GM12872 (cell line): ENCODE data around the gene ABTB2.

Source experiments
- TF ChIP-seq, protein P1 (sequence below): IDR thresholded peaks from 3 replicates; pipeline ENCODE4 v1.5.1; 2011; ENCODE audit warnings: low read depth, mild to moderate bottlenecking, low read length, moderate library complexity; ENCODE audit not compliant: insufficient read depth

The ABTB2 gene

DNA sequence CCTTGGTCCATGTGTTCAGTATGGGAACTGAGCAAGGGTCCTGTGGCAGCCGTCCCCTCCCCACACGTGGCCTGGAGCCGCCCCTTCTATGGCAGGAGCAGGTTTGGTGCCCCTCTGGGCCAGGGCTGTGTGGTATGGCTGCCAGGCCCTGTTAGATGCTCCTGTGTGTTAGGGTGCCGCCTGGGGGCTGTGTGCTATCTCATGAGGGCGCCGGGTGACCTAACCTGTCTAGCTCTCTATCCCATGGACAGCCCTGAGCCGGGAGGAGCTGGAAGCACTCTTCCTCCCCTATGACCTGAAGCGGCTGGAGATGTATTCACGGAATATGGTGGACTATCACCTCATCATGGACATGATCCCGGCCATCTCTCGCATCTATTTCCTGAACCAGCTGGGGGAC lies 217.7 kb downstream of the ABTB2 start:
- TF ChIP-seq, protein P1, sequence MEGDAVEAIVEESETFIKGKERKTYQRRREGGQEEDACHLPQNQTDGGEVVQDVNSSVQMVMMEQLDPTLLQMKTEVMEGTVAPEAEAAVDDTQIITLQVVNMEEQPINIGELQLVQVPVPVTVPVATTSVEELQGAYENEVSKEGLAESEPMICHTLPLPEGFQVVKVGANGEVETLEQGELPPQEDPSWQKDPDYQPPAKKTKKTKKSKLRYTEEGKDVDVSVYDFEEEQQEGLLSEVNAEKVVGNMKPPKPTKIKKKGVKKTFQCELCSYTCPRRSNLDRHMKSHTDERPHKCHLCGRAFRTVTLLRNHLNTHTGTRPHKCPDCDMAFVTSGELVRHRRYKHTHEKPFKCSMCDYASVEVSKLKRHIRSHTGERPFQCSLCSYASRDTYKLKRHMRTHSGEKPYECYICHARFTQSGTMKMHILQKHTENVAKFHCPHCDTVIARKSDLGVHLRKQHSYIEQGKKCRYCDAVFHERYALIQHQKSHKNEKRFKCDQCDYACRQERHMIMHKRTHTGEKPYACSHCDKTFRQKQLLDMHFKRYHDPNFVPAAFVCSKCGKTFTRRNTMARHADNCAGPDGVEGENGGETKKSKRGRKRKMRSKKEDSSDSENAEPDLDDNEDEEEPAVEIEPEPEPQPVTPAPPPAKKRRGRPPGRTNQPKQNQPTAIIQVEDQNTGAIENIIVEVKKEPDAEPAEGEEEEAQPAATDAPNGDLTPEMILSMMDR, result no peak

- TF ChIP-seq, protein P1, result no peak
Observed at GRCh38 chr11:34139346-34139745, 218.5 kb downstream of the ABTB2 start.

GRCh38 chr11:34136420-34136819 lies 221.4 kb downstream of the ABTB2 start:
- TF ChIP-seq, protein P1, result no peak

GRCh38 chr11:34135439-34135838 lies 222.4 kb downstream of the ABTB2 start:
- TF ChIP-seq, protein P1, result no peak

DNA sequence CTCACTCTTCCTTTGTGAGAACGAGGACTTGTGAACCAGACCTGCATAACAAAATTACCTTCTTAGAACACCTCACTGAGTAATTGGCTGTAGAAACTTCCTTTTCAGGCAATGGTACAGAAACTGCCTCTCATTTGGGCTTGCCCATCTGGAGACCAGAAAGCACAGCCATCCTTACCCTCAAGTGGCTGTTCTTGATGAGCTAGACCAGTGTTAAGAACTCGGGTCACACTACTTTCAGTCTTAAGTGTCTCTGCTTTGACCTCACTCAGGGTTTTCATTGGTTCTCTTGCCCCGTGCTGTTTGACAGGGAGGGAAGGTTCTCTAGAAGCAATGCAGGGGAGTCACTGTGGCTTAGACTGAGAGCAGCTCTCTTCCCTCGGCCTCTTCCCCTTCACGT lies 223.0 kb downstream of the ABTB2 start:
- TF ChIP-seq, protein P1, result no peak

GRCh38 chr11:34132261-34132965 lies 225.4 kb downstream of the ABTB2 start:
- TF ChIP-seq, protein P1, result no peak

- TF ChIP-seq, protein P1, result no peak
Observed at GRCh38 chr11:34128824-34129223, 229.0 kb downstream of the ABTB2 start.
